LNCAP (cell line): Measurements from ENCODE around the gene NXF1.

Experiments used
- CTCF ChIP-seq: fragments of 450-650 bp; IDR thresholded peaks from 2 replicates; pipeline ENCODE4 v1.5.1; 2017; ENCODE audit warnings: mild to moderate bottlenecking

Gene NXF1

GRCh38 chr11:62796281-62796680, 9.0 kb downstream of the NXF1 start:
- TF ChIP-seq CTCF = no peak

DNA sequence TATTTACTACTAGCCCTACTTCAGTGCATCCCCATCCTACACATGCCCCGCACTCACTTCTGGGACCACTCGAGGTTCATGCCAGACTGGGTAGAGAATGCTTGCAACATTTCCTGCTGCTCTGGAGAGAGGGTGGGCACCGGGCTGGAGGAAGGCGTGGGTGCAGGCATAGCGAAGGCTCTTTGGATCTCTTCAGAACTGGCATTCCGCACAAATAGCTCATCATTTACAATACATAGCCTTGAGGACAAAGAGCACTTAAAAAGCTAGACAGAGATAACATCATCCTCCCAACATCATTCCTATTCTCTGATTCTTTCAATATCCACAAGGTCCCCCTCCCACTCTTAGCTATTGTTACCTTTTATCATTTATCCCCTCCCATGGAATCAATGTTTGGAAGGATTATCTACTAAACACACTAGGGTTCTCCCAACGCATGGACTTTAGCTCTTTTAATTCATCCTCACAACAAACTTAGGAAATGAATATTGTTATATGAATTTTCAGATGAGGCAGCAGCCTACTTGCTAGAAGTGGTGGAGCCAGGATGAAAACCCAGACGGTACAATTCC, 11.0 kb downstream of the NXF1 start:
- TF ChIP-seq CTCF = no peak

DNA sequence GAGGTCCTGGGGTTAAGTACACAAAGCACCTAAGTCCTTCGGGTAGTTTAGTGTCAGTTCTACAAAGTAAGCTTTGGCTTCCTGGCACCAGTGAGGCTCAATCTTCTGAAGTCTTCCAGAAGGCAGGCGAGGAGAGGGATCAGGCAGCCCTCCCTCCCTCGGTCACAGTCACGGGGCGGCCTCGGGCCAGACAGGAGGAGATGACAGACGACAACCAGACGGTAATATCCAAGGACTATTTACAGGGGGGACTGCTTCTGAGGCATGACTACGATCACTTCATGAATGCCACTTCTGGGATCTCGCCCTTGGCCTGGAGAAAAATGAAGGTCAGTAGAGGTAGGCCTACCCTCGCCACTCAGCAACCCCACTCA, 13.1 kb downstream of the NXF1 start:
- no peak for TF ChIP-seq CTCF

- TF ChIP-seq CTCF = no peak
Observed at GRCh38 chr11:62791501-62792201, 13.6 kb downstream of the NXF1 start, which contains the start of gene TMEM223. Gene TMEM223, minus strand, starts transcription at chr11:62792006. Its CDS starts 12 bp downstream, at chr11:62791994.

DNA sequence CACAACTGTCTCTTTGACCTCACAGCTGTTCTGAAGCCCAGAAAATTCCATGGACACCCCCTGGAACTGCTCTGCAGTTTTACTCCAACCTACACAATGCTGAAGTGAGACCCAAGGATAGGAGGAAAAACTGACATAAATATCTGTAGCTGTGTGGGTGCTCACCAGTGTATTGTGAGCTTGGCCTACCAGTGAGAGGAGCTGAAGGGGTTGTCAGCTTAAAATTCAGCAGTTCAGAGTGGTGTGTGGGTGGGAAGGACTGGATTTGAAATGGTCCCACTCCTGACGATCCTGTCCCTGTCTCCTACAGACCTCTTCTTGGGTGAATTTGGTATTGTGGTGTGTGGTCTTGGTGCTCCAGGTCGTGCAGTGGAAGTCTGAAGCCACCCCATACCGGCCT, 15.7 kb downstream of the NXF1 start:
- no peak for TF ChIP-seq CTCF

DNA sequence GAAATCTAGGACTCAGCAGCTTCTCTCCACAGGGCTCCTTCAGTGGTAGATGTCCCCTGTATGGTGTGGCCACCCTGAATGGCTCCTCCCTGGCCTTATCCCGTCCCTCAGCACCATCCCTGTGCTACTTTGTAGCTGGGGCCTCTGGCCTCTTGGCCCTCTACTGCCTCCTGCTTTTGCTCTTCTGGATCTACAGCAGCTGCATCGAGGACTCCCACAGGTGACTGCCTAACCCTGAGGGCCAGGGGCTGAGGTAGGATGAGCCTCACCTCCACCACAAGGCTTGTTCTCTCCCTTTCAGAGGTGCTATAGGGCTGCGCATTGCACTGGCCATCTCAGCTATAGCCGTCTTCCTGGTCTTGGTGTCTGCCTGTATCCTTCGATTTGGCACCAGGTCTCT, 16.2 kb downstream of the NXF1 start:
- TF ChIP-seq CTCF = no peak

DNA sequence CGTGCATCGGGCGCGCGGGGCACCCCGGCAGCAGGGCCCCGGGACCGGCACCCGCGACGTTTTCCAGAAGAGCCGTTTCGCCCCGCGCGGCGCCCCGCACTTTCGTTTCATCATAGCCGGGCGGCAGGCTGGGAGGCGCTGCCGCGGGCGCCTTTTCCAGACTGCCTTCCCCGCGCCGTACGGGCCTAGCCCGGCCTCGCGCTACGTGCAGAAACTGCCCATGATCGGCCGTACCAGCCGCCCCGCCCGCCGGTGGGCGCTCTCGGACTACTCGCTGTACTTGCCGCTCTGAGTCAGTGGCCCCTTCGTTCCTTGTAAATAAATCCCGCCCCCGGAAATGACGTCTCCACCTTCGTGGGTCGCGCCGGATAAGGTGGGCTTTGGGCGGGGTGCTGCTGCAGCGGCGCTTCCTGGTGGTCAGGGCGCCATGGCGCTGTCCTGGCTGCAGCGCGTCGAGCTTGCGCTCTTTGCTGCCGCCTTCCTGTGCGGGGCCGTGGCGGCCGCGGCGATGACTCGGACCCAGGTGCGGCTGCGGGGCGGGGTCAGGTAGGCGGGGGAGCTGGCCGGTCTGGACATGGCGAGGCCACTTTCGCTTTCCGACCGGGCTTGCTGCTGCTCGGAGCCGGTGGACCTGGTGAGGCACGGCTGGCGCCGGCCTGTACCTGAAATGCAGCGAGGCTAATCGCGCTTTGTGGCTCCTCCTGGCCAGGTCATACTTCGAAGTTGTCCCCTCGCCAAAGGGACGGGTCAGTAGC, 18.1 kb downstream of the NXF1 start, which contains the start of gene TMEM179B:
Gene TMEM179B (plus strand): TSS at position 398 of the 755 bp plus-strand sequence. CDS start 30 bp downstream, at position 428.
- TF ChIP-seq CTCF = no peak
